GM12892 (cell line): Measurements from ENCODE around the gene PPIG.

ENCODE experiments used
- POLR2A ChIP-seq: IDR thresholded peaks from 2 replicates; pipeline ENCODE4 v1.6.1; 2011; ENCODE audit warnings: low read depth, low read length, control low read depth
- TAF1 ChIP-seq: IDR thresholded peaks from 2 replicates; pipeline ENCODE4 v1.6.1; 2011; ENCODE audit warnings: low read depth, mild to moderate bottlenecking, control low read depth, low read length, borderline replicate concordance

DNA sequence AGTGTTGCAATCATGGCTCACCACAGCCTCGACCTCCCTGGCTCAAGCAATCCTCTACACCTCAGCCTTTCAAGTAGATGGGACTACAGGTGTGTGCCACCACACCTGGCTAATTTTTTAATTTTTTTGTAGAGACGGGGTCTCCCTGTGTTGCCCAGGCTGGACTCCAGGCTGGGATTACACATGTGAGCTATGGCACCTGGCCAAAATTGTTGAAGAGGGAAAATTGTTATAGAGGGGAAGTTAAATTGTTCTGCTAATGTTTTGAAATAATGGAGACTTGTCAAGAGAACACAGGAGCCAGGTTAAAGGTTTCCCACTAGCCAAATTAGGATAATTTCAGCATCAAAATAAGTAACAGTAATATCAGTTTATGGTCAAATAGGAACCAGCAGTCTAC, 25.1 kb downstream of the PPIG start:
- TF ChIP-seq POLR2A (no peak), TAF1 (no peak)
